Prostate gland (tissue), 2 donors: ENCODE measurements around the gene TRUB1.

Experiments used
- POLR2AphosphoS5 ChIP-seq: sonication (generic); formaldehyde crosslinking; IDR thresholded peaks from one replicate; pipeline ENCODE4 v1.6.1; 2017; ENCODE audit warnings: antibody characterized with exemption
- TF ChIP-seq, protein P1 (sequence below), 4 experiments: fragments of 200-600 bp in 2 of 4; fragments of 450-650 bp in 2 of 4; sonication (generic) in 2 of 4; IDR thresholded peaks; 1 replicate in 3 of 4; 2 replicates in 1 of 4; pipeline ENCODE4 v1.5.1; 2016 to 2019; ENCODE audit warnings: antibody characterized with exemption in 4 of 4, mild to moderate bottlenecking in 2 of 4, moderate library complexity in 2 of 4

DNA sequence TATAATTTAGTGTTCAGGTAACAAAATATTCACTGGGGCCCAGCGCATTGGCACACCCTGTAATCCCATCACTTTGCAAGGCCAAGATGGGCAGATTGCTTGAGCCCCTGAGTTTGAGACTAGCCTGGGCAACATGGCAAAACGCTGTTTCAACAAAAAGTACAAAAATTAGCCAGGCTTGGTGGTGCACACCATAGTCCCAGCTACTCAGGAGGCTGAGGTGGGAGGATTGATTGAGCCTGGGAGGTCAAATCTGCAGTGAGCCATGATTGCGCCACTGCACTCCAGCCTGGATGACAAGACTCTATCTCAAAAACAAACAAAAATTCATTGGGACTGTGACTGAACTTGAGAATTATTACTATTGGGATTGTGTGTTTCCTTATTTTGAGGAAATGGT lies 40.4 kb upstream of the TRUB1 start:
- TF ChIP-seq, protein P1, sequence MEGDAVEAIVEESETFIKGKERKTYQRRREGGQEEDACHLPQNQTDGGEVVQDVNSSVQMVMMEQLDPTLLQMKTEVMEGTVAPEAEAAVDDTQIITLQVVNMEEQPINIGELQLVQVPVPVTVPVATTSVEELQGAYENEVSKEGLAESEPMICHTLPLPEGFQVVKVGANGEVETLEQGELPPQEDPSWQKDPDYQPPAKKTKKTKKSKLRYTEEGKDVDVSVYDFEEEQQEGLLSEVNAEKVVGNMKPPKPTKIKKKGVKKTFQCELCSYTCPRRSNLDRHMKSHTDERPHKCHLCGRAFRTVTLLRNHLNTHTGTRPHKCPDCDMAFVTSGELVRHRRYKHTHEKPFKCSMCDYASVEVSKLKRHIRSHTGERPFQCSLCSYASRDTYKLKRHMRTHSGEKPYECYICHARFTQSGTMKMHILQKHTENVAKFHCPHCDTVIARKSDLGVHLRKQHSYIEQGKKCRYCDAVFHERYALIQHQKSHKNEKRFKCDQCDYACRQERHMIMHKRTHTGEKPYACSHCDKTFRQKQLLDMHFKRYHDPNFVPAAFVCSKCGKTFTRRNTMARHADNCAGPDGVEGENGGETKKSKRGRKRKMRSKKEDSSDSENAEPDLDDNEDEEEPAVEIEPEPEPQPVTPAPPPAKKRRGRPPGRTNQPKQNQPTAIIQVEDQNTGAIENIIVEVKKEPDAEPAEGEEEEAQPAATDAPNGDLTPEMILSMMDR (IDR thresholded peaks at IDR 0.05): no peak
- TF ChIP-seq POLR2AphosphoS5: no peak
